ENCODE results near the gene CYREN.
"Not testable (repeated sequence)": the region's sequence is repeated elsewhere in the genome, so short reads cannot be mapped to it uniquely, and the experiment has no call there.

CYREN gene

DNA sequence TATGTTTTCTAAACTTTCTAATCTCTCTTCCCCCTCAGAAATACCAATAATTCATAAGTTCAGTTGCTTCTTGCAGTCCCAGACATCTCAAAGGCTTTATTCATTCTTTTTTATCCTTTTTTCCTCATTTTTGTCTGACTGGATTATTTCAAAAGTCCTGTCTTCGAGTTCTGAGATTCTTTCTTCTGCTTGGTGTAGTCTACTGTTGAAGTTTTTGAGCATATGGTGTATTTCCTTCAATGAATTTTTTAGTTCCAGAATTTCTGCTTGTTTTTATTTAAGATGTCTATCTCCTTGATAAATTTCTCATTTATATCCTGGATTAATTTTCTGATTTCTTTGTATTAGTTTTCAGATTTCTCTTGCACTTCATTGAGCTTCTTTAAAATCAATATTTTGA is 14.2 kb downstream of the CYREN start:
- DNase-seq = no peak

DNA sequence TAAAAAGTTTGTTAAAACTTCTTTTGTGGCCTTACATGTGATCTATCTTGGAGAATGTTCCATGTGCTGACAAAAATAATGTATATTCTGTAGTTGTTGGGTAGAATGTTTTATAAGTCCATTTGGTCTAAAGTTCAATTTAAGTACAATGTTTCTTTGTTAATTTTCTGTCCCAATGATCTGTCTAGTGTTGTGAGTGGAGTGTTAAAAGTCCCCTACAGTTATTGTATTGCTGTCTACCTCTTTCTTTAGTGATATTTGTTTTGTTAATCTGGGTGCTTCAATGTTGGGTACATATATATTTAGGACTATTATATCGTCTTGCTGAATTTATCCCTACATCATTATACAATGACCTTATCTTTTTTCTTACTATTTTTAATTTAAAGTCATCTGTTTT is 15.8 kb downstream of the CYREN start:
- DNase-seq = no peak

DNA sequence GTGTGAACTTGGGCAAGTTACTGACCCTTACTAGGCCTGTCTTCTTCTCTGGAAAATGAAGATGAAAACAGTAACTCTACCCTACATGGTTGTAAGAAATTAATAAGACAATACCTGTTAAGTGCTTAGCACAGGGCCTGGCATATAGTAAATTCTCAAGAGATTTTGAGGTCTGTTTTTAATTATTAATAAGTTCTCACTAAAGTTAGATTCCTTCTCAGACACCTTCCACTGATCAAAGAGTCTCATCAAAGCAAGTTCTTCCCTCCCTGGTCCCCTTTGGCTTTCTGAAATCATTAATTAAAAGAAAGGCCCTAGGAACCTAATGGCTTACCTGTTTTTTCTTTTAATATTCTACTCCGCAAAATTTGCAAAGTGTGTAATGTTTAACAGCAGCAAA is 18.1 kb downstream of the CYREN start:
- no peak for DNase-seq

DNA sequence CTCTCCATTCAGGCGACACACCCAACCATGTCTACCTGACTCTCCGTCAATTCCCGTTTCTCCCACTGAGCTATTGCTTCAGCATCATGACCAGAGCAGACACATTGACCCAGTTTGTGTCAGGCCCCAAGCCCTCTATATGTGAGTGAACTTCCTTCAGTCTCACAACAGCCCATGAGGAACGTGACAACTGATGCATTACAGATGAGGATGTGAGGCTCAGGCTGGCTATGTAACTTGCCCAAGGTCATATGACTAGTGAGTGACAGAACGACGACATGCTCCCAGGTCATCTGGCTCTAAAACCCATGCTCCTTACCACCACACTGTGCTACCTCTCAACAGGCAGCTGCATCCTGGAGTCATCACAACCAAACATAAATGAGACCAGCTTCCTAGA is 19.0 kb downstream of the CYREN start:
- no peak for DNase-seq

DNA sequence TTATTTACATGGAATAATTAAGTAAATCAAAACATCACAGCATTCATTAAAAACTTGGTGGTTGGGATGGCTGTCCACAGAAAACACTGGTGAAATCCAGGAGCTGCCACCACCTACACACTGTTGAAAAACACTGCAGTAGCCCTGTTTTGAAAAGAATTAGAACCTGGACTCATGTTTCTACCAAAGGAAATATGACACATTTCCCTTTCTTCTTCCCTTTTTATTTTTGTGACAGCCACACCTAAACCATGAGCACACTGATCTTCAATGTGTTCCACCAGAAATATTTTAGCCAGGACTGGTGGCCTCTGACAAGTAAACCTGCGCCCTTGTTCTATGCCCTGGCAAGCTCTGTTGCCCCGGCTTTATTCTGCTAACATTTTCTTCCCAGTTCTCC is 19.4 kb downstream of the CYREN start:
- no peak for DNase-seq

DNA sequence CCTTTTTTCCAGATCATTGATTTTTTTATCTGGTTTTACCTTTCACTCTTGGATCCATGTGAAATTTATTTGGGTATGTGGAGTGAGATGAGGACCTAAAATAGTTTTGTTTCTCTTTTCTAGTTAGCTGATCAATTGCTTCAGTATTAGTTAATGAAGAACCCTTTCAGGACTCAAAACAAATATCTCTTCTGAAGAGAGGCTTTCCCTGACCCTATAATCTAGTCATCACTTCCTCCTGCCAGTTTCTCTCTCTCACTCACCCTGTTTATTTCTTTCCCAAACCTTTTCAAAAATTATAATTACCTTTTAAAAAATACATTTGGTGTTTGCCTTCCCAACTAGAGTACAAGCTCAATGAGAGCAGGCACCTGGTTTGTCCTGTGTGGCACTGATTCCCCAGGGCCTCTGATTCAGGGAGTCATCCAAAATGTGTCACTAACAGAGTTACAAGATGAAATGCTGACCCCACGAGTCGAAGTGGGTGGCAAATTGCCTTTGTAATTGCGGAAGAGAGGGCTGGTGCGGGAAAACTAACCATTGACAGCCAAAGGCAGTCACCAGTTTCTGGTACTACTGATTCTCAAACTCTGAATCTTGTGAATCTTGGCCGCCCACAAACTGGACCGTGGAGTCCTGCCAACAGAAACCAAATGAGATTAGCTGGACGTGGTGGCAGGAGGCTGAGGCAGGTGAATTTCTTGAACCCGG is 20.3 kb downstream of the CYREN start:
- no peak for DNase-seq

DNA sequence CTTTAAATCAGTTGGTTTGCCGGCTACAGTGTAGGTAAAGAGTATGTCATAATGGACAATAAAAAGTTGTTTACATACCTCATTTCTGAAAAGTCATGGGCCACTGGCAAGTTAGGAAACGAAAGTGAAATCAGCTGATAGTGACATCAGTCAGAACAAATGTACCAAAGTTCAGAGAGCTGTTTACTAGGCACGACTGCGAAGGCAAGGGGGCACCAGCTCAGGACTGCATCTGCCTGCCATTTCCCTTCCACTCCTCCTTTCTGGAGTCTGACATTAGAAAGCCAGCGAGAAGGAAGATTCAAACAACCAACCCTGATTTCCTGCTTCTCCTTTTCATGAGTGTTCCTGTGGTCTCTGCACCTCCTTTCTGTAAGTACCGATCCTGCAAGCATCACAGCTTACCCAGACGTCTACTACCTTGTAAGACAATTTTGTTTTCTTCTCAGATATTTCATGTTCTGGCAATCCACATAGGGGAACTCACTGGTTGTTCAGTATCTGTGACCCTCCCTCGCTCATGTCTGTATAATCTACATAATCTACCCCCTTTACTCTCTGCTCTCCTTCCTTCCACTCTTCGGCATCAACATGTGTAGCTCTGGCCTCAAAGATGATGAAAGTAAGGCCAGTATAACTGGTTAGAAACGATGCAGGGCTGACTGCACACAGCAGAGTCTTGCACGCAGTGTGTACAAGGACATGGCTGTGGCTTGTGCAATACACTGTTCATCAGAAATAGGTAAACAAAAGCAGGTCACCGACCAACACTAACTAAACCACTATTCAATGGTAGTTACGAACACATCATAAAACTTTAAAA is 22.4 kb downstream of the CYREN start, which contains the start of gene TMEM140:
TMEM140 (plus strand) TSS at position 174 of the 823 bp plus-strand sequence. CDS start 16,370 bp downstream, outside the sequence.
- no peak for DNase-seq

DNA sequence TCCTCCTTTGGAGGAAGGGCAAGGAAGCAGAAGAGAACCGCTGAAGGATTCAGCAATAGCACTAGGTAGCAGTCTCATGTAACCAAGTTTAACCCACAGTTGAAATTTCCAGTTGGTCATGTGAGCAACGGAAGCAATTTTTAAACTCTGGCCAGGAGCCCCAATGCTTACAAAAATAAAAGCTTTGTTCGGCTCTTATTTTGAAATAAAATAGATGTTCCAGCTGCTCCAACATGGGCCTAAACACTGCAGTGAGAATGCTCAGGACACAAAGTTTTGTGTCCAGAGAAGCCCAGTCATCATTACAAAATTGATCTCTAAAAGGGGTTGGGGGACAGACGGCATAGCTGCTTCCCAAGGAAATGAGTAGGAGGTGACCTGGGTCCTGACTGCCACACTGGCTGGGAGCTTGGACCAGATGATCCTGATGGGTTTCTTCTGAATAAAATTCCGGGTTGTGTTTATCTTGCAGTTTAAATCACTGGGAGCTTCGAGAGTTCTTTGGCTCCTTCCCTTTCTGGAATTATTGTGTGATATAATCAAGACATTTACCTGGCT is 23.1 kb downstream of the CYREN start:
- DNase-seq = no peak

DNA sequence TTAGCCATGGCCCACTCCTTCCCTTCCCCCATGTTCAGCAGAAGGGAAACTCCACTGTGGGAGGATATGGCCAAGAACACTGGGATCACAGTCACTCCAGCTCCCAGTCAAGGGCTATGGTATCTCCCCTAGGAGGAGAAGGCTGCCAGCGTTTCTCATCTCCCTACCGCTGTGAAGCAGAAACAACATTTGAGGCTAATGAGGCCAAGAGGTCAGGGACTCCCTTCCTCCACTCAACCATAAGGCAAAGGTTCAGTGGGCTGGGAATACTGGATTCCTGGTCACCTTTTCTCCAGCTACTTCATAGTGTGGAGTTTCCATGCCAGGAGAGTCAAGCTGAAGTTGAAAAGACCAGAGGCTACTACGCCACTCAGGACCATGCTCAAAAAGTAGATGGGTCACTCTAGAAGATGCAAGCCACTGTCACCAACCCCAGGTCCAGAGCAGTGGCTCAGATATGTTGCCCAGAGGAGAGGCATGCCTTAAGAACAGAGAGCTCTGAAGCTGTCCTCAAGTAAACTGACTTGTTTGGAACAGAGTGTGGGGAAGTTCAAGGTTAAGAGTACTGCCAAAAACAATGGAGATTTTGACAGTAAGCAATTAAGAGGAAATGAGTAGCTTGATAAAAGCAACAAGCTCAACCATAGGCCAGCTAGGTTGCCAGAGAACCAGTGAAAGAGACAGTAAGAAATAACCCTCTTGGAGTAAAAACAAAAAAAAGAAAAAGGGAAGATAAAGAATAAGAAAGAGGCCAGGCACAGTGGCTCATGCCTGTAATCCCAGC is 26.4 kb downstream of the CYREN start:
- DNase-seq = no peak

DNA sequence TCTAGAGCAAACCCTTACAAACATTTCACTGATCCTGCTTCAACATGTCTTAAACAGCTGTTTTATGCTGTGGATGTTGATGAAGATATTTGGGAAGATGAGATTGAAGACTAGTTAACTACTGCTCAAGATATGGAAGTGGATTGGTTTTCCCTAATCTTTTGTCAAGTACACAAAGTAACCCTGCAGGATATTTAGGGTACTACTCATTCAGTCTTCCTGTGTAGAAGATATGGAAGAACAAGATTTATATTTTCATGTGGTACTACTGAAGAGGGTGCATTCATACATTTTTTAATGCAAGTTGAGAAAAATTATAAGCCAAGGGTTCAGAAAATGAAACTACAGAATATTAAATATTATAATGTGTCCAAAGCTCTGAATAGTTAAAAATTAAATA is 40.9 kb downstream of the CYREN start:
- no peak for DNase-seq

DNA sequence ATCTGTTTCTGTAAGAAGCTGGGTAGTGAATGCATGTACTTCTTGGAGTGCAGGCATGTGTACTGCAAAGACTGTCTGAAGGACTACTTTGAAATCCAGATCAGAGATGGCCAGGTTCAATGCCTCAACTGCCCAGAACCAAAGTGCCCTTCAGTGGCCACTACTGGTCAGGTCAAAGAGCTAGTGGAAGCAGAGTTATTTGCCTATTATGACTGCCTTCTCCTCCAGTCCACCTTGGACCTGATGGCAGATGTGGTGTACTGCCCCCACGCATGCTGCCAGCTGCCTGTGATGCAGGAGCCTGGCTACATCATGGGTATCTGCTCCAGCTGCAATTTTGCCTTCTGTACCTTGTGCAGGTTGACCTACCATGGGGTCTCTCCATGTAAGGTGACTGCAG is 41.6 kb downstream of the CYREN start:
- DNase-seq = no peak

DNA sequence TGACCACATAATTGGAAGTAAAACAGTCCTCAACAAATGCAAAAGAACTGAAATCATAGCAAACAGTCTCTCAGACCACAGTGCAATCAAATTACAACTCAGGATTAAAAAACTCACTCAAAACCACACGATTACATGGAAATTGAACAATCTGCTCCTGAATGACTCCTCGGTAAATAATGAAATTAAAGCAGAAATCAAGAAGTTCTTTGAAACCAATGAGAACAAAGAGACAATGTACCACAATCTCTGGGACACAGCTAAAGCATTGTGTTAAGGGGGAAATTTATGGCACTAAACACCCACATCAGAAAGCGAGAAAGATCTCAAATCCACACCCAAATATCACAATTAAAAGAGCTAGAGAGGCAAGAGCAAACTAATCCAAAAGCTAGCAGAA is 45.9 kb downstream of the CYREN start:
- DNase-seq = not testable (repeated sequence)

DNA sequence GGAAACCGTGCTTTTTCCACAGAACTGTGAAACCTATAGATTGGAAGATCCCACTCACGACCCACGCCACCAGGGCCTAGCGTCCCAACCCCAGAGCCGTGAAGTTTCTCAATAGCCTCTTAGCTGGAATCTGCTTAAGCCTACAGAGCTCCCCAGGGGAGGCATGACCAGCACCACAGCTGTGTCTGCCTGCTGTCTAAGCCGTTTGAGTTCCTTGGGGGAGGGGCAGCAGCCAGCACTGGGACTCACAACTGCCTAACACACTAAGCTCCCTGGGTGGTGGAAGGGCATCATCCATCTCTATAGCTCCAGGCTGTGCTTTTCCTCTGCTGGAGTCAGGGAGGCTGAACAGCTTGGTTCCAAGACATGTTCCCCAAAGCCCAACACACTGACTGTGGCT is 48.6 kb downstream of the CYREN start:
- no peak for DNase-seq

DNA sequence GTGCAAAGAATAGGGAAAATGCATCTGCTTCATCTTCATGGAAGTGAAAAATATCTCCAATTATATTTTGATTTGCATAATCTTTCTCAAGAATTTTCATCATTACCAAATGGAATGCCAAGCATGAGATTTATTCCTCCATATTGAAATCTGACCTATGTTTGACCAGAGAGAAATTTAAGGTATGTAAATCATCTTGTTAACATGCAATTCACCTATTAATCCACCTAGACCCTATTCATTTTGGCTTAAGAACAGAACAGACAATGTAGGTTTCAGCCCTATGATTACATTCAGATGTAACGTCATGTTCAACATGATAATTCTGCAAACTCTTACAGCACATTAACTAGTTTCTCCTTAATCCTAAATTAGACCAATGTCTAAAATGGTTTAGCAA is 53.4 kb downstream of the CYREN start:
- no peak for DNase-seq

All from NCI-H2081 treated with DMSO at 0.1 percent for 48 hours (cell line).